ENCODE results near the gene OSMR.
"Not testable (repeated sequence)": the region's sequence is repeated elsewhere in the genome, so short reads cannot be mapped to it uniquely, and the experiment has no call there.

Gene OSMR

DNA sequence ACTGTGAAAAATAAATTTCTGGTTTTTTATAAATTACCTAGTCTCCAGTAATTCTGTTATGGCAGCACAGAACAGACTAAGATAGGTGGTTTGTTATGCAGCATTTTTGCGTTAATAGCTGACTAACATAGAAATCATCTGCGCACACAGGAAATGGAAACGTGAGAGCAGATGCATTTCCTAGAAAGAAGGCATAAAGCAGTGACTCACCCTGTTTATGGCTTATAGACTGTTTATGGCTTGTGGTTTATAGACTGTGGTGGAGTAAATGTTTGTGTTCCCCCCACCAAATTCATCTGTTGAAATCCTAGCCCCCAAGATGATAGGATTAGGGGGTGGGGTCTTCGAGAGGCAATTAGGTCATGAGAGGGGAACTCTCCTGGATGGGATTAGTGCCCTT lies 18.3 kb upstream of the OSMR start:
- no peak for DNase-seq (ENCODE audit: extremely low spot score, insufficient read length, low read depth)
- FAIRE-seq = no peak

DNA sequence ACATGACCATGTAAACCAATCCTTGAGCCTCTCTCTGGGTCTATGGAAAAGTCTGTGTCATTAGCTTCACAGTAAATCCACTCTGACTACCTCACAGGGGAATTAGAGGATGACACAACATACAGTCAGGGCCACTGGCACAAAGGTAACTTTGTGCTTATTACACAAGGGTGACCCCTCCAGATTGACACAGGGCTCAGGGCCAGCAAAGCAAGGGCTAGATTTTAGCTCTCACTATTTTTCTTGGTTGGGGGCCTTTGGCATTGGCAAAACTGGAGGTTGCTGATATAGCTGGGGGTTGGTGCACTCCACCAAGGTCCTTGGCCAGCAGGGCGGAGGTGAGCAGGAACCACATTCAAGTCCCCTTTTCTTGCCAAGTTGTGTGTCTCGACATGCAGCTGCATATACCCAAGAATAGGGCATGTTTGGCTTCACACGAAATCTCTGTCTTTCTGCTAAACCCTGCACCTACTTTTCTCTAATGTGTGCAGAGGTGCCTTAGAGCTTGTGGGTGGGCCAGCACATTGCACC lies 15.2 kb upstream of the OSMR start:
- DNase-seq (ENCODE audit: extremely low spot score, insufficient read length, low read depth) = no peak

DNA sequence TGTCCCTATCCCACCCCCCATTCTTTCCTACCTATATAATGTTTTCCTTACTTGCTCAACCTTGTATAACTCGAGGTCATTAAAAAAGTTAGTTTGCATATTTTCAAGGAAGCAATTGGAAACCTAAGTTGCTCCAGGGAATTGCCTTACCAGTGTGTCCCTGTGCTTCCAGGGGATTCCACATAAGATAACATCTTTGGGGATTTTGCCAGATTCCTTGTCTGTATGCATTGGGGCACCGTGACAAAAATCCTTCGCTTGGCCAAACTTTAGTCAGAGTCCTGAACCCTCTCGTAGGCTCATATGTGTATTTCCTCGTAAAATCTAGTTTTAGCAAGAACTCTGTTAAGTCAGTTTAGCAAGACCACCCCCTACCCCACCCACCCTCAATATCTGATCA lies 14.7 kb upstream of the OSMR start:
- no peak for DNase-seq (ENCODE audit: extremely low spot score, insufficient read length, low read depth)
- no peak for FAIRE-seq

More for the DNA sequence above, 15.2 kb upstream of the OSMR start:
- FAIRE-seq = no peak

DNA sequence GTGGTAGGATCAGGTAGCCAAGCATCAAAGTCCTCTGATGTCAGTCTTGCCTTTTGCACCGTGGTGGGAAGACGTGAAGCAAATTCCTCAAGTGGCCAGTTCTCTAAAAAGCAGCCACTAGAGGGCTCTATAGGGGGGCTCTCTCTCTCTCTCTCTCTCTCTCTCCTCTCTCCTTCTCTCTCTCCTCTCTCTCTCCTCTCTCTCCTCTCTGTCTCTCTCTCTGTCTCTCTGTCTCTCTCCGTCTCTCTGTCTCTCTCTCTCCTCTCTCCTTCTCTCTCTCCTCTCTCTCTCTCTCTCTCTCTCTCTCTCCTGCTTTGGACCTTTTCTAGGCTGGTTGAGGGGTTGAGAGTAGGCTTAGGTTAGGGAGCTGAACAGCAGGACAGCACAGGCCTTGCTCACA lies 13.9 kb upstream of the OSMR start:
- FAIRE-seq = no peak
- no peak for DNase-seq (ENCODE audit: extremely low spot score, insufficient read length, low read depth)

DNA sequence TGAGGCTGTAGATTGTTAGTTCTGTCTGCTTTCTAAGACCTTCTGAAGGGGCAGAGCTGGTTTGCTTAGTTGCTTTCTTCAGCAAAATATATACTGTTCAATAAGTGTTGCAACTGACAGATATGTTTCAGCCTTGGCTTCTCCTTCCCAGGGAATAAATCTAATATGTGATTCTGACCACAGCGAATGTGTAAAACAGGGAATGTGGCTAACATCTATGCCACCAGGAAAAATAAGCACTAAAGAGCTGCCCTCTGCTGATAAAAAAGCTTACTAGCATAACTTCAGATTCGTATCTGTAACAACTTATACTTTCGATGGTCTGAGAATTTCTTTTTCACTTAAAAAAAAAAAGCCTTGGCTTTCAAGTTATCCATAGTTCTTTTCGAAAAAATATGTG lies 13.0 kb upstream of the OSMR start:
- FAIRE-seq = no peak
- DNase-seq (ENCODE audit: extremely low spot score, insufficient read length, low read depth) = no peak

DNA sequence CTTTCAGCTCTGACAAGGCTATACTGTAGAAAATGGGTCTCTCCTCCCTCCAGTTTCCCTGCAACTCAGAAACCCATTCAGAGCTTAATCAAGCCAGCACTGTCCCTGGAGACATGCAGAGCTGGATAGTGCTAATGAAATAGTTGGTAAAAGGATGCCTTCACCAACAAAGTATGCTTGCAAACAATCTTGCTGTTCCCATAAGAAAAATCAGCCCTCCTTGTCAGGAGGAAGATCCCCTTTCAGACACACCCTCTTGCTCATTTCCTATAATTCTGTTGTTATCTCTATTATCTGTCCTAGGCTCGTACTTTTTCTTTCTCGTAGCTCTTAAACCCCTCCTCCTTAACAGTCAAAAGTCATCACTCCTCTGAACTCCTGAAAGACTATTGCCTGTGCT lies 9.9 kb upstream of the OSMR start:
- no peak for DNase-seq (ENCODE audit: extremely low spot score, insufficient read length, low read depth)
- no peak for FAIRE-seq

DNA sequence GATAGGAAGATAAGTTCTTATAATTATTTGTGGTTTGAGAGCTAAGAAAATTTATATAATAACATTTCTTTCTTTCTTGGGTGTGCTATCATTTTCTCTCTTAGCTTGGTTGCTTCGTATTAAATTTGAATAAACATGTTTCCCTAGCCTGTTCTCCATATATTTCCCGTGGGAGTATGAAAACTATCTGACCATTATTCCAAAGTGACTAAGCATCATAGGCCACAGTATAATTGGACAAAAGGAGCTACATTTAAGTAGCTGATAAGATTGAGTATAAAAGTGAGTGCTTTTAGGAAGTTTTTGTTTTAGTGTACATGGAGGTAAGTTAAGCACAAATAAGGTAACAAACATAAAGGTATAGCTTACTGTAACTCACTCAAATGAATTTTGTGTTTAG lies 8.4 kb upstream of the OSMR start:
- FAIRE-seq (no peak), DNase-seq (ENCODE audit: extremely low spot score, insufficient read length, low read depth) (no peak)

DNA sequence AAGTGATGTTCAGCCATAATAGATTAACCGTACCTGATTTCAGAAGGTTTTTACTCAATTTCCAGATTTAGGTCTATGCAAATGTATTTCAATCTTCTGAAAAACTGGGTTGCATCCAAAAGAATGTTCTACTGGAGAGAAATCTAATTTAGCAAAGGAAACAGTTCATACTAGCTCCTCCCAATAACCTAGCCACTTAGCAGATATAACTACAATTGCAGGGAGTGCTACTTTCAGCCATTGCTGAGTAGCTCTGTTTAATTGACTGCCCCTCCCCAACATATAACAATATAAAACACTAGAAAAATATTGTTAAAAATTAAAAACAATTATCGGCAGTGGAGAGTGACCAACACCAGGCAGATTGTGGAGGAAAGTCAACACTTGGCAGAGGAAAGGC lies 7.9 kb upstream of the OSMR start:
- FAIRE-seq (no peak), DNase-seq (ENCODE audit: extremely low spot score, insufficient read length, low read depth) (no peak)

DNA sequence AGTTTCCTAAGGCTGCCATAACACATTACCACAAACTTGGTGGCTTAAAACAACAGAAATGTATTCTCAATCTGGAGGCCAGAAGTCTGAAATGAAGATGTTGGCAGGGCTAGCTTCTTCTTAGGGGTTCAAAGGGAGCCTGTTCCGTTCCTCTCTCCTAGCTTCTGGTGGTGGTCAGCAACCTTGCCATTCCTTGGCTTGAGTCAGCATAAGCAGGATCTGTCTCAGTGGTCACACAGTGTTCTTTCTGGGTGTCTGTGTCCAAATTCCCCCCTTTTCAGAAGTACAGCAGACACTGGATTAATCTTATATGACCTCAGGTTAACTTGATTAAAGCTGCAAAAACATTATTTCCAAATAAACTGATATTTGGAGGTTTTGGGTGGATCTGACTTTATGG lies 2.1 kb upstream of the OSMR start:
- FAIRE-seq (no peak), DNase-seq (ENCODE audit: extremely low spot score, insufficient read length, low read depth) (no peak)

DNA sequence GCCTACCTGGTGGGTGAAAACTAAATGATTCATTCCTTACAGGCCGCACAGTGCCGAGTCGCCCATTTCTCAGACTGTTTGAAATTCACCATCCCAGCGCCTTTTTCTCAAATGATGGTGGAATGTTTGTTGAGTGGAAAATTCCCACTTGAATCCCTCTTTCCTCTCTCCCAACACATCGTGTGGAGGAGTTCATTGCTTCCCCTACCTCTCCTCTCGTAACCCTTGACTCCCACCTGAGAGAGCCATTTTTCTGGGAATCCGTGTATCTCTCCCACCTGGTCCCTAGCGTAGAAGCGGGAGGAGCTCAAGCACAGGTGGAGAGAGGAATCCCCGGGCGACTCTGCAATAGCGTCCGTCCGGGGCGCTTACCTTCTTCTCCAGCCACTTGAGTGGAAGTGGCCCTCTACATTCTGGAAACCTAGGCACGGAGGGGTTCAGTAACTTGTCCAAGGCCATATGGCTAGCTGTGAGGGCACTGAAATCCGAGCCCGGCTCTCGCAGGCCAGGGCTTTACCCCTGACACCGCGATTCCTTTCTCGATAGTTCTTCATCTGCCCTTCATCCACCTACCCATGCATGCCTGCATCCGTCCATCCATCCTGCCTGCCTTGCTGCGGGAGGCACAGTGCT lies 683 bp downstream of the OSMR start:
- DNase-seq (ENCODE audit: extremely low spot score, insufficient read length, low read depth) (no peak), FAIRE-seq (no peak)

DNA sequence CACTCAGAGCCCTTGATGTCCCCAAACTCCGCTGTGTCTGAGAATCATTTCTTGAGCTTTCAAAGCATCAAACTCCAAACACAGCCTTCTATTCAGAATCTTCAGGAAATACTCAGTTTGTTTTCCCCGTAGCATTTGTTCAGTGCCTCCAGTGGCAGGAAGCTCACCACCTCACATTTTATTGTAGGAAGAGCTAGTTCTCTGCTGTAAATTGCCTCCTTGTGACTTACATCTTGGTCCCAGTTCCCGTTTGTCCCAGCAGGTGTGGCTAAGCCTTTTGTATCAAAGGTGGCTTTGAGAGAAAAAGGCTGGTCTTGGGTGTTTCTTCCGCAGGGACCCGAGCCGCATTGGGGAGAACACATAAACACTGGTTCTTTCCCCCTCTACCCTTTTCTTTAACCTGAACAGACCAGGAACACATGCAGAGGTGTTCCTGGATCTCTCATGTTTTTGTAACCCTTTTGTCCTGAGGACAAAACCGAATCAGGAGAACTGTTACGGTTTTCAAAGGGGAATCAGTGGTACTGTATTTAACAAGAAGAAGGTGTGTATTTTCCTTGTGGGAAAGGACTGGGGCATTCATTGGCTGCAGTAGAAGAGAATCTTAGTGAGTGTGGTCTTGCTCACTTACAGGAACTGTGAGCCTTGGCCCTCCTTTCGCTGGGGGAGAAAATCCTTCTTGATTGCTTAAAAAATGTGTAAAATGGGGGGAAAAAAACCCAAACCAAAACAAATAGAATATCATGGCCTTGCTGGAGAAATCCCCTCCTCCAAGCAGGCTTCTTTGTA lies 1.9 kb downstream of the OSMR start:
- FAIRE-seq (no peak), DNase-seq (ENCODE audit: extremely low spot score, insufficient read length, low read depth) (no peak)

DNA sequence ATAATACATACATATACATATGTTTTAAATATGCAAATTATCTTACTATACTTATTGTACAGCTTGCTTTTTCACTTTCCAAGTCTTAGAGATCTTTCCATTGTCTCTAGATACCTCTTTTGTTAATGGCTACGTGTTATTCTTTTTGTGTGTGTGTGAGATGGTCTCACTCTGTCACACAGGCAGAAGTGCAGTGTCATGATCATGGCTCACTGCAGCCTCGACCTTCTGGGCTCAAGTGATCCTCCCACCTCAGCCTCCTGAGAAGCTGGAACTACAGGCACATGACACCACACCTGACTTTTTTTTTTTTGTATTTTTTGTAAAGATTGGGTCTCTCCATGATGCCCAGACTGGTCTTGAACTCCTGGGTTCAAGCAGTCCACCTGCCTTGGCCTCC lies 2.8 kb downstream of the OSMR start:
- FAIRE-seq = no peak

DNA sequence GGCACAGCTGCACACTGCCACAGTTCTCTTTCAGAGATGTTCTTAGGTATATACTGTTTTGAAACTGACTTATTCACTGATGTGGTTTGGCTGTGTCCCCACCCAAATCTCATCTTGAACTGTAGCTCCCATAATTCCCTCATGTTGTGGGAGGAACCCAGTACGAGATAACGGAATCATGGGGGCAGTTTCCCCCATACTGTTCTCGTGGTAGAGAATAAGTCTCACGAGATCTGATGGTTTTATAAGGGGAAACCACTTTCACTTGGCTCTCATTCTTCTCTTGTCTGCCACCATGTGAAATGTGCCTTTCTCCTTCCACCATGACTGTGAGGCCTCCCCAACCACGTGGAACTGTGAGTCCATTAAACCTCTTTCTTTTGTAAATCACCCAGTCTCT lies 5.8 kb downstream of the OSMR start:
- not testable (repeated sequence) for DNase-seq (ENCODE audit: extremely low spot score, insufficient read length, low read depth); FAIRE-seq

More for the DNA sequence above, 2.8 kb downstream of the OSMR start:
- DNase-seq (ENCODE audit: extremely low spot score, insufficient read length, low read depth) = no peak

DNA sequence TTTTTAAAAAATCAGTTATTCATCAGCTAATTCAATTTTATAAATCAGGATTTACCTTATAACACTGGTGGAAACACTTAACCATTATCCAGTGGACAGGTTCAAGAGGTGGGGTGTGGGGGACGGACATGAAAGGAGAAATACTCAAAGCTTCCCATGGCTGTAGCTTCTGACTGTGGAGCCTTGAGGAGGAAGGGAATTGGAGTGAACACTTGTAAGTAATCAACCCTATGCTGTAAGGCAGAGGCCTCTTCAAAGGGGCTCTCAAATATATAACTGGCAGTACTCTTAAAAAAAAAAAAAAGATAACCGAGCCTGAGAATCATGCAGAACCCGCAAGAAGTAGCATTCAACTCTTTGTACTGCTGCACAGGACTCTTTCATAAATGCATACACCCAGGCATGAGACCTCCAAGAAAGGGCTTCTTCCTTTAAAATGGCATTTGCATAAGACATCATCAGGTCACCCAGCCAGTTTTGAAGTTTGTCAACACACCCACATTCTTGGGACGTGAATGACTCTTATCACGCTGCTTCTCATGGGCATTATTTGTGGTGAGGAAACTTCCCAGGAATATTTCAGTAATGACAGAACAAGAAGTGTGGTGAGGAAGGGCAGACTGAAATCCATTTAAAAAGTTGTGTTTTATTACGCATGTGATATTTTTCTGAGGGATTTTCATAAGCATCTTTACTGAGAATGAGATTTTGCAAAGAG lies 8.1 kb downstream of the OSMR start:
- no peak for DNase-seq (ENCODE audit: extremely low spot score, insufficient read length, low read depth)
- no peak for FAIRE-seq

DNA sequence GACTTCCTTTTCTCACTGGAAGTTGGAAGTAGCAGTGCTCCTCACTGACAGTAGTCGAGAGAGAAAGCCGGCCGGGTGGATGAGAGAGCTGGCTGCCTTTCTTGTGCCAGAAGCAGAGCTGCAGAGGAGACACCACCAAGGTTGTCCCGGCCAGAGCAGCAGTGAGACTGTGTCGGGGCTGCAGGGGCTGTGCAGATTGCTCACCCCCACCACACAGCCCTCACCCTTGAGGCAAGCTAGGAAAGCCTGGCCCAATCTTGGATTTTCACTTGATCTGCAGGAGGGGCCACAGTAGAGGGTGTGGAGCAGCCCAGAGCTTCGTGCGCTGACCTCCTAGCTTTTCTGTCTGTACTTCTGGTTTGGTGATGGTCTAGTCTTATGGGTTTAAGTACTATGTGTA lies 9.1 kb downstream of the OSMR start:
- DNase-seq (ENCODE audit: extremely low spot score, insufficient read length, low read depth) (no peak), FAIRE-seq (no peak)

DNA sequence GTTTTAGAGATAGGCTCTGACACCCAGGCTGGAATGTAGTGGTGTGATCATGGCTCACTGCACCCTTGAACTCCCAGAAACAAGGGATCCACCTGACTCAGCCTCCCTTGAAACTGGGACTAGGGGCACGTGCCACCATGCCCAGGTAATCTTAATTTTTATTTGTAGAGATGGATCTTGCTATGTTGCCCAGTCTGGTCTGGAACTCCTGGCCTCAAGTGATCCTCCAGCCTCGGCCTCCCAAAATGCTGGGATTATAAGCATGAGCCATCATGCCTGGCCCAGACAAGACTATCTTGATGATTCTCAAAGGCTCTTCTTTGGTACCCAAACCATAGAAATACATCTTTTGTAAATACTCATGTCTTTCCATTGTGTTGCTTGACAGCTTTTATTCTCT lies 10.8 kb downstream of the OSMR start:
- no peak for DNase-seq (ENCODE audit: extremely low spot score, insufficient read length, low read depth)
- FAIRE-seq = no peak

DNA sequence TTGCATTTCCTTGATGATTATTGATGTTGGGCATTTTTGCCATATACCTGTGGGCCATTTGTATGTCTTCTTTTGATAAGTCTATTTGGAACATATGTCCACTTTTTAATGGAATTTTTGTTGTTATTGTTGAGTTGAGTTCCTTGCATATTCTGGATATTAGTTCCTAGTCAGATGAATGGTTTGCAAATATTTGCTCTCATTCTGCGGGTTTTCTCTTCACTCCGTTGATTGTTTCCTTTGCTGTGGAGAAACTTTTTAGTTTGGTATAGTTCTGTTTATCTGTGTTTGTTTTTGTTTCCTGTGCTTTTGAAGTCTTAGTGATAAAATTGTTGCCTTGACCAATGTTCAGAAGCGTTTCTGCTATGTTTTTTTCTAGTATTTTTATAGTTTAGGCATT lies 13.0 kb downstream of the OSMR start:
- DNase-seq (ENCODE audit: extremely low spot score, insufficient read length, low read depth) = no peak
- no peak for FAIRE-seq

DNA sequence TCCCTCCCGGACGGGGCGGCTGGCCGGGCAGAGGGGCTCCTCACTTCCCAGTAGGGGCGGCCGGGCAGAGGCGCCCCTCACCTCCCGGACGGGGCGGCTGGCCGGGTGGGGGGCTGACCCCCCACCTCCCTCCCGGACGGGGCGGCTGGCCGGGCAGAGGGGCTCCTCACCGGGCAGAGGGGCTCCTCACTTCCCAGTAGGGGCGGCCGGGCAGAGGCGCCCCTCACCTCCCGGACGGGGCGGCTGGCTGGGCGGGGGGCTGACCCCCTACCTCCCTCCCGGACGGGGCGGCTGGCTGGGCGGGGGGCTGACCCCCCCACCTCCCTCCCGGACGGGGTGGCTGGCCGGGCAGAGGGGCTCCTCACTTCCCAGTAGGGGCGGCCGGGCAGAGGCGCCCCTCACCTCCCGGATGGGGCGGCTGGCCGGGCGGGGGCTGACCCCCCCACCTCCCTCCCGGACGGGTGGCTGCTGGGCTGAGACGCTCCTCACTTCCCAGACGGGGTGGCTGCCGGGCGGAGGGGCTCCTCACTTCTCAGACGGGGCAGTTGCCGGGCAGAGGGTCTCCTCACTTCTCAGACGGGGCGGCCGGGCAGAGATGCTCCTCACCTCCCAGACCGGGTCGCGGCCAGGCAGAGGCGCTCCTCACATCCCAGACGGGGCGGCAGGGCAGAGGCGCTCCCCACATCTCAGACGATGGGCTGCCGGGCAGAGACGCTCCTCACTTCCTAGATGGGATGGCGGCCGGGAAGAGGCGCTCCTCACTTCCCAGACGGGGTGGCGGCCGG lies 16.4 kb downstream of the OSMR start:
- FAIRE-seq; DNase-seq (ENCODE audit: extremely low spot score, insufficient read length, low read depth): not testable (repeated sequence)

DNA sequence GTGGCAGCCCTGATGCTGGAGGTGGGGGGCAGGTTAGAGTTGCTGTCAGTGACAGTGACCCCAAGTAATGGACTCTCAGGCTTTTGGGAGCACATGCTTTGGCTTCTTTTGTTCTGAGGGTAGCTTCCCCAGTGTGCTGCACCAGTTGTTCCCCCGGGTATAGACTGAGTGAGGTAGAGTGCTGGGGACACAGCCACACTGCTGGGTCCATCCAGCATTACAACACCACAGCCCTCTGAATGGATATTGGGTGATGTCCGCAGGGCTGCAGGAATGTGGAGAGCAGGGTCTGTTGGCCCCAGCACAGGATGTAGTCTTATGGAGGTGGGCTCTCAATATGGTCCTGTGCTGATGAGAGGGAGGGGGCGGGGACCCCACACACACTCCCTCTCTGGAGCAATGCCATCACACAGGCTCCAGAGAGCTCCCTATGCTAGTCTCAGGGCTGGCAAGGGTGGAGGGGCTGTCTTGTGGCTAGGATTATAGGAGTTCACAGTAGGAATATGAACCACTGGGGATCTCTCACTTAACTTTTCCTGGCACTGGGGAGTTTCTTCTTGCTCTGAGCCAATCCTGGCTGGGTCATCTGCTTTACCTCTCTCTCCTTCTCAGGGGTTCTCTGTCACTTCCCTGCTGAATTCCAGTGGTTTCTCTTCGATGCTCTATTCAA lies 20.7 kb downstream of the OSMR start:
- FAIRE-seq (no peak), DNase-seq (ENCODE audit: extremely low spot score, insufficient read length, low read depth) (no peak)

DNA sequence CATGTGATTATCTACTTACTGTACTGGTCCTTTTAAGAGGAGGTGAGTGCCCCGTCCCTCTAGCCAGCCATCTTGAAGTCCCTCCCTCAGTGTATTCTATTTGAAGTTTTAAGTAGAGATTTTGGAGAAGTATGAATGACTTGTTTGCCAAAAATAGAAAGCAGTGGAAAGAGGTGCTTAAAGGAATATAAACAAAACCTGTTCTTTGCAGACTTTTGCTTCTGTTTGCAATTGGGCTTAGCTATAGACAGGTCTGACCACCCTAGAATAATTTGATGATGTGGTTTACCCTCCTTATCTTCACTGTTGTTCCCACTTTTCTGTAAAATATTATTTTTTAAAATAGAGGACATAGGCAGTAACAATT lies 21.2 kb downstream of the OSMR start:
- DNase-seq (ENCODE audit: extremely low spot score, insufficient read length, low read depth) (no peak), FAIRE-seq (no peak)
